ENCODE measurements around the gene LIPG.
"Not testable (repeated sequence)": the region's sequence is repeated elsewhere in the genome, so short reads cannot be mapped to it uniquely, and the experiment has no call there.

Gene LIPG

DNA sequence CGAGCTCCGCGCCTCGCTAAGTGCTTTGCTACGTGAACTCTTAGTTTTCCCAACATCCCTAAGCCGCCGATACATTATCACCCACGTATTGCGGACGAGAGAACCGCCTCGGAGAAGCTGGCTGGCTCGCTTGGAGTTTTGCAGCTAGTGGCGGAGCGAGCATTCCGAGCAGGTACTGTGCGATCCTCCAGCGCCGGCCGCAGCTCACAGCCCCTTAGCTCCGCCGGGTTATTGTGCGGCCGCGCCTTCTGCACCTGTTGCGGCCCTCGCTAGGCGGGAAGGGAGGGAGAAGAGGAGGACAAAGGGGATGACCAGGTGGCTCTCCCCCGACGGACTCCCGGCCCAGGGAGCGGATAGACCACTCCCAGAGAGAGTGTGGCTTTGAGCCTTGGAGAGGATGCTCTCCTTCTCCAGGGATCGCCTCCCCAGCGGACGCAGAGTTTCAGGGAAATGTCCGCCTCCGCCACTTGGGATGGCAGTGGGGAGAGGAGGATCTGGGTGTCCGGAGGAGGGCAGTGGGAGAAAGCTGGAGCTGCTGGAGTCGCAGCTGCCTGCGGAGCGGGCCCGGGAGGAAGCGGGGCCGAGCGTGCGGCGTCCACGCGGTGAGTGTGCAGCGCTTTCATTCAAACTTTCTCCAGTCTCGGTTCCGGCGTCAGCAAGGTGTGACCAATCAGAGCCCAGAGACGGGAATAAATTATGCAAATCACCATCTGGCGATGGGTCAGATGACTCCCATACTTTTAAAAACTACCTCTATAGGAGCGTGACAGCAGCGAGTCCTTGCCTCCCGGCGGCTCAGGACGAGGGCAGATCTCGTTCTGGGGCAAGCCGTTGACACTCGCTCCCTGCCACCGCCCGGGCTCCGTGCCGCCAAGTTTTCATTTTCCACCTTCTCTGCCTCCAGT, at the start of gene LIPG:
Gene LIPG, plus strand, starts transcription at position 769 of the 905 bp plus-strand sequence. CDS start 252 bp downstream, outside the sequence.
- DNase-seq = peak; percentile 82

DNA sequence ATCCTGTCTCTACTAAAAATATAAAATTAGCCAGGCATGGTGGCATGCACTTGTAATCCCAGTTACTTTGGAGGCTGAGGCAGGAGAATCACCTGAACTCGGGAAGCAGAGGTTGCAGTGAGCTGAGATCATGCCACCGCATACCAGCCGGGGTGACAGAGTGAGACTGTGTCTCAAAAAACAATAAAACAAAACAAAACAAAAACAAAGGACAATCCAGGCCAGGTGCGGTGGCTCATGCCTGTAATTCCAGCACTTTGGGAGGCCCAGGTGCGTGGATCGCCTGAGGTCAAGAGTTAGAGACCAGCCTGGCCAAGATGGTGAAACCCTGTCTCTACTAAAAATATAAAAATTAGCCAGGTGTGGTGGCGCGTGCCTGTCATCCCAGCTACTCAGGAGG, 49.0 kb upstream of the LIPG start:
- not testable (repeated sequence) for DNase-seq

DNA sequence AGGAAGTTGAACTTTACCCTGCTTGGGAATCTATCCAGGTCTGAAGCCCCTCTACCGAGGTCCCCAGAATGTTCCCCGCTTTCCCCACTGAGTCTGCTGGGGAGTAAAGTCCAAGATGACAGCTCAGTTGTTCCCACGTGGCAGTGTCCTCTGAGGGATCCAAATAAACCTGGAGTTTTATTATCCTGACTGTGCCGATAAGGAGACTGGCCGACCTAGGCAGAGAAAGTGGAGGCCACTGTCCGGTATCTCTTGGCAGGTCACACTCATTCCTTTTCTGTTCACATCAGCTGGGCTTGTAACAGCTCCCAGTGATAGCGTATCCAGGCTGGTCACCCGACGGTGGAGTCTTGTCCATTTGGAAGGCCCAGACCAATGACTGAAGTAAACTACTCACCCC, 47.3 kb upstream of the LIPG start:
- no peak for DNase-seq

DNA sequence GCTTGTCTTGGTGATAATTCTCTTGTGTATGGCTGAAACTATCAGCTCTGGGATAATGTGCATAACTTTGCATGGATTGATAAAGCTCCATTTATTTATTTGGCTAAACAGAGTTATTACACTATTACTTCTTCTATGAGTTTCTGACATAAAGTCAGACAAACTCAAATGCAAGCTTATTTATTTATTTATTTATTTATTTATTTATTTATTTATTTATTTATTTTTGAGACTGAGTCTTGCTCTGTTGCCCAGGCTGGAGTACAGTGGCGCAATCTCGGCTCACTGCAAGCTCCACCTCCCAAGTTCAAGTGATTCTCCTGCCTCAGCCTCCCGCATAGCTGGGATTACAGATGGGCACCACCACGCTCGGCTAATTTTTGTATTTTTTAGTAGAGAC, 46.9 kb upstream of the LIPG start:
- DNase-seq = not testable (repeated sequence)

DNA sequence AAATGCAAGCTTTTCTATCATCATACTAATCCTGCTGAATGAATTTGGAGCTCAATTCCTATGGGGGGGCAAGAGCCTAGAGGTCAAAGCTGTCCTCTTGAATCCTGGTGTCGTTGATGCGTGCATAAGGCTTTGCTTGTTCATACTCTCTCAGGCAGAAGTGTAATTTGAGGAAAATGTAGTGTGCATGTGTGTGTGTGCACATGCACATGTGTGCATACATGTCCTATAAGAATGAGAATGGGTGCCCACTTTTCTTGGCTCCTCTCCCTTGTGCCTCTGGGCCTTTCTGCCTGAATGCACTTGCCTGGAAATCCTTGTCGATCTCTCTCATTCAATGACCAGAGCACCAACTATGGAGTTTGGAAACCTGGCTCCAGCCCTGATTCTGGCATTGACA, 46.3 kb upstream of the LIPG start:
- DNase-seq = no peak

DNA sequence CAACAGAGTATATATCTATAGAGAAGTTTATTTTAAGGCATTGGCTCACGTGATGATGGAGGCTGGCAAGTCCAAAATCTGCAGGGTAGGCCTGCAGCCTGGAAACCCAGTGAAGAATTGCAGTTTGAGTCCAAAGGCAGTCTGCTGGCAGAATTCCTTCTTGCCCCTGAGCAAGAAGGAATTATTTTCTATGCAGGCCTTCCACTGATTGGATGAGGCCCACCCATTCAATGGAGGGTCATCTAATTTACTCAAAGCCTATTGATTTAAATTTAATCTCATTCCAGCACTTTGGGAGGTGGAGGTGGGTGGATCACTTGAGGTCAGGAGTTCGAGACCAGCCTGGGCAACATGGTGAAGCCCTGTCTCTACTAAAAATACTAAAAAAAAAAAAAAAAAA, 44.4 kb upstream of the LIPG start:
- no peak for DNase-seq

DNA sequence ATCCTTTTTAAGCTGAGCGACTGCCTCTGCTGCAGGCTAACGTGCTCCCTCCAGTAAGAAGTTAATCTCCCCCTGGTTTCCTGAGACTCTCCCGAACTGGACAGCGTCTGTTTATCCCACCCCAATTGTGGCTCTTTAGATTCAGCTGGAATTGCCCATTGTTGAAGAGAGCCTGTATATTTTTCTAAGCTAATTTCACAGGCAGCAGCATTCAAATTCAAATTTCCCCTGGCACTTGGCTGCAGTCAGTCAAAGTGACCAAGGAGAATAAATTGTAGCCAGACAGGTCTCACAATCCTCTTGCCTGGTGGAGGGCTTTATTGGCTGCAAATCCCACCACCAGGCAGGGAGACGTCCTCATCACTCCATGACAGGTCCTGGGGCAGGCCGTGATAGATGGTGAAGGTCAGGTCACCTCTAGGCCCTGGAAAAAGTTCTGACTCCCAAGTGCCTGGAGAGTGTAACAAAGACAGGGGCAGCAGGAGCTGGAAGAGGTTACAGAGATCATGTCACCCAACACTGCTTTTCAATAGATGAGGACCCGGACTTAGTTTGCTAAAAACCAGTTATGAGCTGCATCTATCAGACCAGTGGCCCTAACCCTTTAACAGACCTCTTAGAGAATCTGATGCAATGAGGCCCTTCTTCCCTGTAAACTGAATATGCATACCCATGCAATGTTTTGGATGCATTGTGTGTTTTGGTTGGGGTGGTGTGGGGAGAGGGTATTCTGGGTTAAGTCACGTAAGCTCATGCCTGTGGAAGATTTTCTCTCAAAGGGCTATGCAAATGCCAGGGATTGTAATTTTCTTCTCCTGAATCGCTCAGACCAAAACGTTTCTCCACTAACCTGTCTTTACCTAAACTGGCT, 42.5 kb upstream of the LIPG start:
- DNase-seq = no peak

DNA sequence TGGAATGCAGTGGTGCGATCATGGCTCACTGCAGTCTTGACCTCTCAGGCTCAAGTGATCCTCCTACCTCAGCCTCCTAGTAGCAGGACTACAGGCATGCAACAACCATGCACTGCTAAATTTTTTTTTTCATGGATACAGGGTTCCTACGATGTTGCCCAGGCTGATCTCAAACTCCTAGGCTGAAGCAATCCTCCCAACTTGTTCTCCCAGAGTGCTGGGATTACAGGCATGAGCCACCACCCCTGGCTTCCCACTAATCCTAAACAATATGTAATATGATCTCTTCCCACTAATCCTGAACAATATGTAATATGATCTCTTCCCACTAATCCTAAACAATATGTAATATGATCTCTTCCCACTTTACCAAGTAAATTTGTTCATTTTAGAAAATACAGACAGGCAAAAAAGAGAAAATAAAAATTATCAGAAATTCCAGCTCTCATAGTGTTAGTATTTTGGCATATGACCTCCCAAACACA, 41.2 kb upstream of the LIPG start:
- DNase-seq = no peak

DNA sequence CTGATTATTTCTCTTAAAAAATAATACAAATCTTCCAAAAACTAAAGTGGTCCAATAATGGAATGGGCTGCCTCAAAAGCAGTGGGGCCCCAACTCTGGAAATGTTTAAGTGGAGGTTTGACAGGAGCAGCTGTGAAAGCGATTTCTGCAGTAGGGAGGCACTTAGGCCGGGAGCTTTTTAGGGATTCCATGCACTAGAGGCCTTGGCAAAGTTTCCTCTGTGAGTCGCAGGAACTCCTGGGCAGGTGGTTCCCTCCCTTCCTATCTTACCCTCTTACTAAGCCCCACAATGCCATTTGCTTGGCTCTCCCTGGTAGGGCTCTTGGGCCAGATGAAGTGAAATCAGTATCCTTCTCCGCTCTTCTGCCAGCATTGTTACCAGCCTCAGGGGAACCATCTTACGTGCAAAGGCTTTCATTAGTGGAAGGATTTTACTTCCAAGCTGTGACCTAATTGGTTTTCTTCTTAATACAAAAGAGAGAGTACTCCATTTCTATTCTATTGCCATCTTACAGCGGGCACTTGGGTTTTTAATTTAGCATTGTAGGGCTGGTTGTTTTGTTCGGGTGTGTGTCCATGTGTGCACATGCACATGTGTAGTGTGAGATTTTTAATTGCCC, 40.5 kb upstream of the LIPG start:
- DNase-seq = no peak

DNA sequence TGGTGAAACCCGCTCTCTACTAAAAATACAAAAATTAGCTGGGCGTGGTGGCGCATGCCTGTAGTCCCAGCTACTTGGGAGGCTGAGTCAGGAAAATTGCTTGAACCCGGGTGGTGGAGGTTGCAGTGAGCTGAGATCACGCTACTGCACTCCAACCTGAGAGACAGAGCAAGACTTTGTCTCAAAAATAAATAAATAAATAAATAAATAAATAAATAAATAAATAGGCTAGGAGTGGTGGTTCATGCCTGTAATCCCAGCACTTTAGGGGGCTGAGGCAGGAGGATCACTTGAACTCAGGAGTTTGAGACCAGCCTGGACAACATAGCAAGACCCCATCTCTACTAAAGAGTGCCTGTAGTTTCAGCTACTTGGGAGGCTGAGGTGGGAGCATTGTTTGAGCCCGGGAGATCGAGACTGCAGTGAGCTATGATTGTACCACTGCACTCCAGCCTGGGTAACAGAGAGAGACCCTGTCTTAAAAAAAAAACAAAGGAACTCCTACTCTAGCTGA, 38.2 kb upstream of the LIPG start:
- not testable (repeated sequence) for DNase-seq

DNA sequence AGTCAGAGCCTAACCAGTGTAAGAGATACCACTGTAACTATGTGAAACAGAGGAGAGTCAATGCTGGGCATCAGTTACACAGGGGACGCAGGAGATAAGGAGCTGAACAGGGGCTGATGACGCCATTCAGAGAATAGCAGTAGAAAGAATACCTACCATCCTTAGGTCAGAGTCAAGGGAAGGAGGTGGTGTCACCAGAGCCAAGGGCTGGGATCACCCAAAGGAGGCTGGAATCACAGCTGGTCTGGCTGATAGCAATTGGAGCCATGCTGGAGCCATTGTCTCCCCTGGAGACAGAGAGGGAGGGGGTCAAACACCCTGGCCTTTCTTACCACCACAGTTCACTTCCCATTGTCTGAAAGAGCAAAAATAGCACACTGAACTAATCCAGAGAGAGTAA, 37.5 kb upstream of the LIPG start:
- no peak for DNase-seq

DNA sequence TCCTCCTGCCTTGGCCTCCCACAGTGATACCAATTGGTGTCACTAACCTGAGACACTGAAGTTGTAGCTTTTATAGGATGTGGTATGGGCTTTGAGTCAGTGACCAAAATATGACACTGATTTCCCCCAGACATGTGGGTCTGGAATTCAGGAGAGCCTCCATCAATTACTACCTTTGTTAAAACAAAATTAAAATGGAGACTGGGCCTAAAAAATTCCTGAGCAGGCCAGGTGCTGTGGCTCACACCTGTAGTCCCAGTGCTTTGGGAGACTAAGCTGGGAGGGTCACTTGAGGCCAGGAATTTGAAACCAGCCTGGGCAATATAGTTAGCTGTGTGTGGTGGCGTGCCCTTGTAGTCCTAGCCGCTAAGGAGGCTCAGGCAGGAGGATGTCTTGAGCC, 36.9 kb upstream of the LIPG start:
- no peak for DNase-seq

DNA sequence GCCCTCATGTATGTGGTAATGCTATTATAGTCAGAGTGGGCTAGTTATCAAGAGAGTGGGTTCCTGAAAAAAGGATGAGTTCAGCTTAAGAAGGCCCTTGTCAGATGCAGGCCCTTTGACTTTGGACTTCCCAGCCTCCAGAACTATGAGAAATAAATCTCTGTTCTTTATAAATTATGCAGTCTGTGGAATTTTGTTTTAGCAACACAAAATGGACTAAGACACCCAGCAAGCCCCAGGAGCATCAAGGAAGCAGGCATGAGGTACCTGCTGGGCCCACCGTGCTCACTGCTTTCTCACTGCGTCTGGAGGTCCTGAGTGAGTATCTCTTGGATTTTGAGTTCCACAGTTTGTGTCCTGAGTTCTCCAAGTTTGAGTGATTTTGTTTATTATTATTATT, 35.9 kb upstream of the LIPG start:
- no peak for DNase-seq

DNA sequence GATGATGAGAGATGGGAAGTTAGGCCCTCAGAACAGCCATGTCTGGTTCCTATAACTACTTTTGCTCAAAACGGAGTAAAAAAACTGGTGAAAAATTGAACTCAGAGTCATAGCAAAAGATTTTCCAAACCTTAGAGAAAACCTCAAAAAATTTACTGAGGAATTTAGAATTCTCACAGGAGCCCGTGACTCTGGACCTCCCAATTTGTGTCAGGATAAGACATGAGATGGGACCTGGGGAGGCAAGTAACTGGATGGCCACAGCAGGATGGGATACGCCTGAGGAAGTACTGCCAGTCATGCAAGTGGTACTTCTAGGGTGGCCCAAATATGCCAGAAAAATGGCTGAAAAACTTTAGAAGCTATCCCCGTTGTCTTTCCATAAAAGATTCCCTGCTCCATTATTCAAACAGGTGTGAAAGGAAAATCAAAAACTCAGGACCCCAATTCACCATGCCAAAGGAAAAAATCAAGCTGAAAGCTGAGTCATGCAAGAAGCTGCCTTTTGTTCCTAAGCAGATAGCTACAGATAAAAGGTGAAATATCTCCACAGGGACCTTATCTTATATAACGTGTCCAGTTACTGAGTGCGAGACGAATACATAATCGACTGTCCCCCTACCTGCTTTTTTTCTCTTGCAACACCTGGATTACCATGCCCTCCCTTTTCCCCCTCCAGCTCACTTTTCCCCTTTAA, 34.1 kb upstream of the LIPG start:
- no peak for DNase-seq

DNA sequence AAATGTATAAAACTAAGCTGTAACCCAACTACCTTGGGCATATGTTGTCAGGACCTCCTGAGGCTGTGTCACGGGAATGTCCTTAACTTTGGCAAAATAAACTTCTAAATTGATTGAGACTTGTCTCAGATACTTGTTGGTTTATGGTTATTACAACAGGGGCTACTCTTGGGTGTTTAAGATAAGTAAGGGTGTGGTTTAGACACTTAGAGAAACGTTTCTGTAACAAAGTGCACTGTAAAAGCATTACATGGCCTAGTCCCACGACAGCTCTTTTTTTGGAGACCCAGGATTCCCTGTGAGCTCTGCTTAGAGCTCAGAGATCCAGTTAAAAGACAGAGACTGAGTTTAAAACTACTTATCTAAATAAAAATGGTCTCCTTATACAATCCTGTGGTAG, 32.3 kb upstream of the LIPG start:
- no peak for DNase-seq

DNA sequence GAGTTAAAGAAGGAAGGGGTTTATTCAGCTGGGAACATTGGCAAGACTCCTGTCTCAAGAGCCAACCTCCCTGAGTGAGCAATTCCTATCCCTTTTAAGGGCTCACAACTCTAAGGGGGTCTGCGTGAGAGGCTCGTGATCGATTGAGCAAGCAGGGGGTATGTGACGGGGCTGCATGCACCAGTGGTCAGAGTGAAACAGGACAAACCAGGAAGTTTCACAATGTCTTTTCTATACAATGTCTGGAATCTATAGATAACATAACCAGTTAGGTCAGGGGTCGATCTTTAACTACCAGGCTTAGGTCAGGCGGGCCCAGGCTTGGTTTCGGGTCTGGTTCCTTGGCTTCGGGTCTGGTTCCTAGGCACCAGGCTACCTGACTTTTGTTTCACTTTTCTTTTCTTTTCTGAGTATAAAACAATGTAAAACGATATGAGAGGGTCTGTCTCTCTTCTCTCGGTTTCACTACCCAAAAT, 30.1 kb upstream of the LIPG start:
- no peak for DNase-seq

DNA sequence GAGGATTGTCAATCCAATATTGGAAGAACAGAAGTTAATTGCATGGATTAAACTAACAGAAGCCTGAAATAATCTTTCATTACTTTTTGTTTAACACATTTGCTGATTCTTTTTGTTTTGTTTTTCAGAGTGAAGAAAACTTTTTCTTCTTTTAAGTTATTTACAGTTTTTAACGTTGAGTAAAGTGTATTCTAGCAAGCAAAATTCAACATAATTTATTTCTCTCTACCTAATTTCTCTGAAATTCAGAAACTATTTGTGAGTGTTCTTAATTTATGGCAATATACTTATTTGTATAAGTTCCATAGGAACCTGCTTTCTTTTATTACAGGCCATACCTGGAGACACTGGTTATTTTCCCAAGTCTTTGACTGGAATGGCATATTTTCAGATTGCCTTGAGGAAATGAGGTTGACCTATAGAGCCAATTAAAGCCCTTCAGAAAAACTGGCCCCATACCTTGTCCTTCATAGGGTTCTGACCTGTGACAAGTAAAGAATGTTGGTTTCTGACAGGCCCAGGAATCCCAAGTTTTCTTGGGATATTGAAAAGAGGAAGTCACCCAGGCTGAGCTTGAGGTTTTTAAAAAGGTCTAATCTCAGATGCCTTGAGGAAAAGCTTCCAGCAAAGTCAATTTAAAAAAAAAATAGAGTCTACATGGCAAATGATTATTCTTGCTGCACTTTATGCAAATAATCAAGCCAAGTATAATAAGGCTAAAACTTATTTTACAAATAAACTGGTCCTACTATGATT, 26.8 kb upstream of the LIPG start:
- no peak for DNase-seq

DNA sequence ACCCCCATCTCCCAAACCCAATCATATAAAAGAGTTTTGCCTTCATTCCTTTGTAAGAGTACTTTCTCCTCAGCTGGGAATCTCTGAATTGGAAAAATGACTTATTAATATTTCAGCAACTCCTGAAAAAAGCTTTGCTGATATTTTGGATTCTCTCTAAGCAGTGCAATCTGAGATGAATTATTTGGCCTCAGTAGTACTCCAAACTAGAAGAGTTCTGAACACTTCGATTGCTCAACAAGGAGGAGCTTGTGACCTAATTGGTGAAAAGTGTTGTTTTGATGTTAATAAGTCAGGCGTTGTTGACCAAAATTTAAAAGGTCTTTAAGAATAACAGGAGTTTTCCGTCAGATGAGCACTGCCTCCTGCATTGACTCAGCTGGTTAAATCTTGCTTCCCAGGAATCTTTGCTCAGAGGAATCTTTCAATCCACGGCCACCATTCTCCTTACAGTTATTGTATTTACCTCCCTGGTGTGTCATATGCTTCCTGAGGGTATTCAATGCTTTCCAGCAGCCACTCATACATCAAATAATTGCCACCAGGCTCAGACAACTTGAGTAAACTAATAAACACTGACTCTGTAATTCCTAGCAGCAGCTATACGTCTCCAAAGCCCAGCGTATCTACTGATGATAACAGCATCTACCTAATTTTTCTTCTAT, 24.5 kb upstream of the LIPG start:
- no peak for DNase-seq

DNA sequence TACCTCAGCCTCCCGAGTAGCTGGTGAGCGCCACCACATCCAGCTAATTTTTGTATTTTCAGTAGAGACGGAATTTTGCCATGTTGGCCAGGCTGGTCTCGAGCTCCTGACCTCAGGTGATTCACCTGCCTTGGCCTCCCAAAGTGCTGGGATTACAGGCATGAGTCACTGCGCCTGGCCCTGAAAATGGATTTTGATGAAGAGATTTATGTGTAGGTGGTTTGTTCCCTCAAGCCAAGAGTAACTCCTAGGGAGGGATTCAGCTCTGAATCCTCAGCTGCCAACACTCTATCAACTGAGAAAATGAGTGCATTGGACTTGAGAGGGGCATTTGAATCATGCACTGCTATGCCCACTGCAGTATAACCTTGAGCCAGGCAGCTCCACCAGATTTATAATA, 17.5 kb upstream of the LIPG start:
- no peak for DNase-seq

DNA sequence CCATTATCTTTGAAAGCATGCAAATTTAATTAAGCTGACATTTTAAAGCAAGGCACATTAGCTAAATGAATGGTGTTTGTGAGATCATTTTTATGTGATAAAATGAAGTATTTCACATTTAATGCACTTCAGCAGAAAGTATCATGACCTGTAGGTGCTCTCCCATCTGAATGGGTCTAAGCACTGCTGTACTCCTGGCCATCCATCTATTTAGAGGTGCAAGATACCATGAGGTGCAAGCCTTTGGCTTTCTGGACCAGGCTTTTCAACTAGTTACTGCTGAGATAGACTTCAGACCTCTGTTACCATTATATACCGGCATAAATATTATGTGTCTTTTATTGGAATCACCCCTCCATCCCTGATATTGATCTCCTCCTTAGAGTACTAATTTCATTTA, 15.6 kb upstream of the LIPG start:
- no peak for DNase-seq

DNA sequence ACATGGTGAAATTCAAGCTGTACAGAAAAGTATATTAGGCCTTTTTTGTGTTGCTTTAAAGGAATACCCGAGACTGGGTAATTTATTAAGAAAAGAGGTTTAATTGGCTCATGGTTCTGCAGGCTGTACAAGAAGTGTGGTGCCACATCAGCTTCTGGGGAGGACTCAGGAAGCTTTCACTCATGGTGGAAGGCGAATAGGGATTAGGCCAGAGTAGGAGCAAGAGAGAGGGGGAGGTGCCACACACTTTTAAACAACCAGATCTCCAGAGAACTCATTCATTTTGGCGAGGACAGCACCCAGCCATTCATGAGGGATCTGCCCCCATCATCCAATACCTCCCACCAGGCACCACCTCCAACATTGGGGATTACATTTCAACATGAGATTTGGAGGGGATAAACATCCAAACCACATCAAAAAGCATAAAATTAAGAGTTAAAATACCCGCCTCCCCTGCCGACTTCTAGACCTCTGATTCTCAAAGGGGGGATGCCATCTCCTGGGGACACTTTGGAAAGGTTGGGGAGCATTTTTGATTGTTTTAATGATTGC, 15.1 kb upstream of the LIPG start:
- no peak for DNase-seq
